HepG2 (cell line): ENCODE results near the gene VSX1. TPM values are rescaled to one million over a fixed set of nuclear protein-coding genes. Genes with fewer than 3 reads are reported as not detected.
A peak's percentile ranks its signal among the peaks of the same experiment; 100 is the strongest.

Source experiments
- ADNP ChIP-seq: sonication (generic); formaldehyde crosslinking; IDR thresholded peaks from 2 replicates; pipeline ENCODE4 v1.4.0; 2020; ENCODE audit warnings: missing genetic modification reagents
- ATF7 ChIP-seq, 2 experiments: fragments of 450-650 bp in 1 of 2; sonication (generic) in 1 of 2; formaldehyde crosslinking in 1 of 2; IDR thresholded peaks; 2 replicates each; pipeline versions ENCODE4 v1.4.0 to v1.6.1; 2016 to 2020; ENCODE audit warnings: antibody characterized with exemption in 1 of 2, mild to moderate bottlenecking in 1 of 2, missing genetic modification reagents in 1 of 2
- GATAD2A ChIP-seq: IDR thresholded peaks from 2 replicates; pipeline ENCODE4 v1.6.1; 2016
- HOXA9 ChIP-seq: sonication (generic); formaldehyde crosslinking; IDR thresholded peaks from 2 replicates; pipeline ENCODE4 v1.8.1; 2022; ENCODE audit warnings: missing genetic modification reagents, mild to moderate bottlenecking, moderate library complexity, borderline replicate concordance
- IRX3 ChIP-seq: sonication (generic); formaldehyde crosslinking; IDR thresholded peaks from 2 replicates; pipeline ENCODE4 v1.8.1; 2023; ENCODE audit warnings: mild to moderate bottlenecking, low read depth, missing genetic modification reagents, borderline replicate concordance
- MEIS2 ChIP-seq: sonication (generic); formaldehyde crosslinking; IDR thresholded peaks from 2 replicates; pipeline ENCODE4 v1.9.0; 2021; ENCODE audit warnings: mild to moderate bottlenecking, missing genetic modification reagents
- REPIN1 ChIP-seq: sonication (generic); formaldehyde crosslinking; IDR thresholded peaks from 2 replicates; pipeline ENCODE4 v1.8.0; 2022; ENCODE audit warnings: missing genetic modification reagents, low read depth, mild to moderate bottlenecking, borderline replicate concordance
- RFX3 ChIP-seq: IDR thresholded peaks from 2 replicates; pipeline ENCODE4 v1.6.1; 2016; ENCODE audit warnings: missing biosample characterization, missing genetic modification reagents
- SAP130 ChIP-seq: IDR thresholded peaks from 2 replicates; pipeline ENCODE4 v1.6.1; 2016; ENCODE audit warnings: low read depth
- SRSF4 ChIP-seq: fragments of 200-400 bp; formaldehyde crosslinking; IDR thresholded peaks from one replicate; pipeline ENCODE4 v1.6.1; 2018; ENCODE audit warnings: mild to moderate bottlenecking, low read depth, low read length, moderate library complexity; ENCODE audit not compliant: poor library complexity, severe bottlenecking
- ZFP37 ChIP-seq: sonication (generic); formaldehyde crosslinking; IDR thresholded peaks from 2 replicates; pipeline ENCODE4 v1.4.0; 2020; ENCODE audit warnings: missing genetic modification reagents, borderline replicate concordance
- ZMYM4 ChIP-seq: sonication (generic); formaldehyde crosslinking; IDR thresholded peaks from 2 replicates; pipeline ENCODE4 v1.8.1; 2023; ENCODE audit warnings: mild to moderate bottlenecking, missing genetic modification reagents
- ZNF17 ChIP-seq: sonication (generic); formaldehyde crosslinking; IDR thresholded peaks from 2 replicates; pipeline ENCODE4 v1.5.0; 2020; ENCODE audit warnings: mild to moderate bottlenecking, missing genetic modification reagents
- ZNF333 ChIP-seq: sonication (generic); formaldehyde crosslinking; IDR thresholded peaks from 2 replicates; pipeline ENCODE4 v1.4.0; 2020; ENCODE audit warnings: mild to moderate bottlenecking, missing genetic modification reagents, borderline replicate concordance
- ZNF598 ChIP-seq: sonication (generic); formaldehyde crosslinking; IDR thresholded peaks from 2 replicates; pipeline ENCODE4 v1.5.1; 2020; ENCODE audit warnings: mild to moderate bottlenecking, missing genetic modification reagents, borderline replicate concordance
- ZNF674 ChIP-seq: sonication (generic); formaldehyde crosslinking; IDR thresholded peaks from 2 replicates; pipeline ENCODE4 v1.5.0; 2020; ENCODE audit warnings: low read depth, mild to moderate bottlenecking, missing genetic modification reagents
- ZNF703 ChIP-seq: sonication (generic); formaldehyde crosslinking; IDR thresholded peaks from 2 replicates; pipeline ENCODE4 v1.5.1; 2020; ENCODE audit warnings: missing genetic modification reagents, mild to moderate bottlenecking, moderate library complexity, borderline replicate concordance
- polyA plus RNA-seq, 8 experiments: library from polyadenylated mRNA; depleted of rRNA in 3 of 8; stranded (reverse) in 7 of 8; unstranded in 1 of 8; fragments of >200 nt; fragmentation: Illumina TruSeq in 4 of 8; extraction: Trizol in 4 of 8; gene quantifications; 2 replicates each; pipeline versions ENCODE4 v1.2.1 to v1.2.3, GENCODE V29; 2011 to 2016; ENCODE audit warnings: low read depth in 4 of 8, missing spikeins in 1 of 8, mixed read lengths in 1 of 8; ENCODE audit not compliant: insufficient read depth in 1 of 8
- total RNA-seq, 5 experiments: library from RNA; depleted of rRNA; stranded (reverse); fragments of >200 nt; fragmentation: Illumina TruSeq; extraction: Trizol; gene quantifications; 2 replicates each; pipeline ENCODE4 v1.2.3, GENCODE V29; 2016; ENCODE audit warnings: low read depth in 1 of 5
- TF ChIP-seq, protein P1 (sequence below): sonication (generic); formaldehyde crosslinking; IDR thresholded peaks from 2 replicates; pipeline ENCODE4 v1.9.0; 2021; ENCODE audit warnings: missing genetic modification reagents, mild to moderate bottlenecking, borderline replicate concordance
- TF ChIP-seq, protein P2 (sequence below): sonication (generic); formaldehyde crosslinking; IDR thresholded peaks from 2 replicates; pipeline ENCODE4 v1.8.1; 2023; ENCODE audit warnings: mild to moderate bottlenecking, missing genetic modification reagents
- TF ChIP-seq, protein P3 (sequence below): sonication (generic); formaldehyde crosslinking; IDR thresholded peaks from 2 replicates; pipeline ENCODE4 v1.4.0; 2020; ENCODE audit warnings: missing genetic modification reagents
- TF ChIP-seq, protein P4 (sequence below): sonication (generic); formaldehyde crosslinking; IDR thresholded peaks from 2 replicates; pipeline ENCODE4 v1.5.0; 2020; ENCODE audit warnings: missing genetic modification reagents

VSX1 gene
- total and polyA plus RNA-seq, 2 of the 13 experiments (the other 11 are each of a cell fraction or from before 2014, with no cell fraction given) = 0.04 TPM; not detected in 1

- TF ChIP-seq ATF7 (IDR thresholded peaks at IDR 0.05) (no peak), ATF7 (CRISPR knock-in tag; IDR thresholded peaks at IDR 0.05) (peak; percentile 73; the same call in 1 of the 2 replicates), ADNP (CRISPR knock-in tag) (no peak), ZNF598 (CRISPR knock-in tag) (peak; percentile 92; the same call in 1 of the 2 replicates), HOXA9 (CRISPR knock-in tag) (no peak; the same call in 1 of the 2 replicates), ZNF703 (CRISPR knock-in tag) (peak; percentile 51; the same call in 1 of the 2 replicates), ZFP37 (CRISPR knock-in tag) (no peak), ZNF674 (CRISPR knock-in tag) (0 out of 2 replicates have a peak, but pooled peaks have one; percentile 79), MEIS2 (CRISPR knock-in tag) (no peak), REPIN1 (CRISPR knock-in tag) (0 out of 2 replicates have a peak, but pooled peaks have one; percentile 45), IRX3 (CRISPR knock-in tag) (0 out of 2 replicates have a peak, but pooled peaks have one; percentile 67), SAP130 (CRISPR knock-in tag) (peak; percentile 79), RFX3 (CRISPR knock-in tag) (no peak), ZMYM4 (peak; percentile 37; the same call in 1 of the 2 replicates), ZNF17 (no peak), SRSF4 (peak; percentile 75), ZNF333 (CRISPR knock-in tag) (no peak), GATAD2A (CRISPR knock-in tag) (peak; percentile 32; the same call in 1 of the 2 replicates)
- TF ChIP-seq, protein P1, sequence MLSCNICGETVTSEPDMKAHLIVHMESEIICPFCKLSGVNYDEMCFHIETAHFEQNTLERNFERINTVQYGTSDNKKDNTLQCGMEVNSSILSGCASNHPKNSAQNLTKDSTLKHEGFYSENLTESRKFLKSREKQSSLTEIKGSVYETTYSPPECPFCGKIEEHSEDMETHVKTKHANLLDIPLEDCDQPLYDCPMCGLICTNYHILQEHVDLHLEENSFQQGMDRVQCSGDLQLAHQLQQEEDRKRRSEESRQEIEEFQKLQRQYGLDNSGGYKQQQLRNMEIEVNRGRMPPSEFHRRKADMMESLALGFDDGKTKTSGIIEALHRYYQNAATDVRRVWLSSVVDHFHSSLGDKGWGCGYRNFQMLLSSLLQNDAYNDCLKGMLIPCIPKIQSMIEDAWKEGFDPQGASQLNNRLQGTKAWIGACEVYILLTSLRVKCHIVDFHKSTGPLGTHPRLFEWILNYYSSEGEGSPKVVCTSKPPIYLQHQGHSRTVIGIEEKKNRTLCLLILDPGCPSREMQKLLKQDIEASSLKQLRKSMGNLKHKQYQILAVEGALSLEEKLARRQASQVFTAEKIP (CRISPR knock-in tag) = no peak
- TF ChIP-seq, protein P2, sequence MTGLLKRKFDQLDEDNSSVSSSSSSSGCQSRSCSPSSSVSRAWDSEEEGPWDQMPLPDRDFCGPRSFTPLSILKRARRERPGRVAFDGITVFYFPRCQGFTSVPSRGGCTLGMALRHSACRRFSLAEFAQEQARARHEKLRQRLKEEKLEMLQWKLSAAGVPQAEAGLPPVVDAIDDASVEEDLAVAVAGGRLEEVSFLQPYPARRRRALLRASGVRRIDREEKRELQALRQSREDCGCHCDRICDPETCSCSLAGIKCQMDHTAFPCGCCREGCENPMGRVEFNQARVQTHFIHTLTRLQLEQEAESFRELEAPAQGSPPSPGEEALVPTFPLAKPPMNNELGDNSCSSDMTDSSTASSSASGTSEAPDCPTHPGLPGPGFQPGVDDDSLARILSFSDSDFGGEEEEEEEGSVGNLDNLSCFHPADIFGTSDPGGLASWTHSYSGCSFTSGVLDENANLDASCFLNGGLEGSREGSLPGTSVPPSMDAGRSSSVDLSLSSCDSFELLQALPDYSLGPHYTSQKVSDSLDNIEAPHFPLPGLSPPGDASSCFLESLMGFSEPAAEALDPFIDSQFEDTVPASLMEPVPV (CRISPR knock-in tag) = peak; percentile 89; the same call in 1 of the 2 replicates
- TF ChIP-seq, protein P3, sequence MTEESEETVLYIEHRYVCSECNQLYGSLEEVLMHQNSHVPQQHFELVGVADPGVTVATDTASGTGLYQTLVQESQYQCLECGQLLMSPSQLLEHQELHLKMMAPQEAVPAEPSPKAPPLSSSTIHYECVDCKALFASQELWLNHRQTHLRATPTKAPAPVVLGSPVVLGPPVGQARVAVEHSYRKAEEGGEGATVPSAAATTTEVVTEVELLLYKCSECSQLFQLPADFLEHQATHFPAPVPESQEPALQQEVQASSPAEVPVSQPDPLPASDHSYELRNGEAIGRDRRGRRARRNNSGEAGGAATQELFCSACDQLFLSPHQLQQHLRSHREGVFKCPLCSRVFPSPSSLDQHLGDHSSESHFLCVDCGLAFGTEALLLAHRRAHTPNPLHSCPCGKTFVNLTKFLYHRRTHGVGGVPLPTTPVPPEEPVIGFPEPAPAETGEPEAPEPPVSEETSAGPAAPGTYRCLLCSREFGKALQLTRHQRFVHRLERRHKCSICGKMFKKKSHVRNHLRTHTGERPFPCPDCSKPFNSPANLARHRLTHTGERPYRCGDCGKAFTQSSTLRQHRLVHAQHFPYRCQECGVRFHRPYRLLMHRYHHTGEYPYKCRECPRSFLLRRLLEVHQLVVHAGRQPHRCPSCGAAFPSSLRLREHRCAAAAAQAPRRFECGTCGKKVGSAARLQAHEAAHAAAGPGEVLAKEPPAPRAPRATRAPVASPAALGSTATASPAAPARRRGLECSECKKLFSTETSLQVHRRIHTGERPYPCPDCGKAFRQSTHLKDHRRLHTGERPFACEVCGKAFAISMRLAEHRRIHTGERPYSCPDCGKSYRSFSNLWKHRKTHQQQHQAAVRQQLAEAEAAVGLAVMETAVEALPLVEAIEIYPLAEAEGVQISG (CRISPR knock-in tag) = no peak; the same call in 1 of the 2 replicates
- TF ChIP-seq, protein P4, sequence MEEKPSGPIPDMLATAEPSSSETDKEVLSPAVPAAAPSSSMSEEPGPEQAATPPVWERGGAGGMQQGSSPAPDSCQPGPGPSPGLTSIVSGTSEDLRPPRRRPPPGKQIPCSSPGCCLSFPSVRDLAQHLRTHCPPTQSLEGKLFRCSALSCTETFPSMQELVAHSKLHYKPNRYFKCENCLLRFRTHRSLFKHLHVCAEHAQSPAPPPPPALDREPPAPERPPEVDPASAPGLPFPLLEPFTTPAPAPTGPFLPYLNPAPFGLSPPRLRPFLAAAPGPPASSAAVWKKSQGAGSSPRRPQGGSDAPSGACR (CRISPR knock-in tag) = no peak
Observed at GRCh38 chr20:25057234-25058050, 24.5 kb downstream of the VSX1 start (continued).
